Stimulated activated CD8-positive, alpha-beta memory T cell treated with anti-CD3 and anti-CD28 coated beads, Interleukin-4, amount 100 ng/mL, for 48 hours (primary cell): ENCODE results near the gene MPPED1.

ENCODE experiments used
- DNase-seq: peaks from one replicate; pipeline ENCODE4 v3.0.0-alpha.2; 2020

MPPED1 gene

GRCh38 chr22:43550024-43550620 lies 138.3 kb downstream of the MPPED1 start:
- DNase-seq: no peak

GRCh38 chr22:43550672-43551071 lies 138.9 kb downstream of the MPPED1 start:
- DNase-seq: no peak

GRCh38 chr22:43553451-43554258 lies 141.8 kb downstream of the MPPED1 start:
- DNase-seq: no peak

- DNase-seq: no peak
These were observed 142.4 kb downstream of the MPPED1 start for GRCh38 chr22:43554259-43554636.

GRCh38 chr22:43554694-43555365 lies 143.0 kb downstream of the MPPED1 start:
- DNase-seq: no peak

GRCh38 chr22:43555561-43556515 lies 144.0 kb downstream of the MPPED1 start:
- no peak for DNase-seq
